ENCODE results near the gene PDF. TPM values are rescaled to one million over a fixed set of nuclear protein-coding genes. Genes with fewer than 3 reads are reported as not detected.

PDF gene
- total RNA-seq, 1 experiment from 2014 or later = 23.1 TPM

GRCh38 chr16:69350536-69351133 lies 20.2 kb upstream of the PDF start:
- CTCF ChIA-PET = interaction anchor here (0.9 kb wide), 1 partner anchor 575 kb away, joined by 3 read pairs; no protein-coding TSS in a partner anchor
- POLR2A ChIA-PET = no interaction called here
- H3K27me3 ChIP-seq (ENCODE audit: control insufficient read depth, insufficient read depth, low read length) = no peaks in the 10 kb centered on the region
- intact Hi-C loops (cut with micrococcal nuclease; ENCODE audit: unreplicated experiment) (no loop called here), in situ Hi-C loops (cut with HindIII; ENCODE audit: low pct_unique_long_range_greater_than_20kb, low sequenced_read_pairs) (no loop called here)
- no peak for TF ChIP-seq TCF7L2 (IDR thresholded peaks at IDR 0.05; ENCODE audit: low read depth, low read length)
- no peak for TF ChIP-seq POLR2AphosphoS5 (IDR thresholded peaks at IDR 0.05; ENCODE audit: low read depth, low read length)
- no peak for TF ChIP-seq SIN3A (IDR thresholded peaks at IDR 0.05; ENCODE audit: borderline replicate concordance, insufficient read depth, low read depth, low read length)
- TF ChIP-seq, protein P1, sequence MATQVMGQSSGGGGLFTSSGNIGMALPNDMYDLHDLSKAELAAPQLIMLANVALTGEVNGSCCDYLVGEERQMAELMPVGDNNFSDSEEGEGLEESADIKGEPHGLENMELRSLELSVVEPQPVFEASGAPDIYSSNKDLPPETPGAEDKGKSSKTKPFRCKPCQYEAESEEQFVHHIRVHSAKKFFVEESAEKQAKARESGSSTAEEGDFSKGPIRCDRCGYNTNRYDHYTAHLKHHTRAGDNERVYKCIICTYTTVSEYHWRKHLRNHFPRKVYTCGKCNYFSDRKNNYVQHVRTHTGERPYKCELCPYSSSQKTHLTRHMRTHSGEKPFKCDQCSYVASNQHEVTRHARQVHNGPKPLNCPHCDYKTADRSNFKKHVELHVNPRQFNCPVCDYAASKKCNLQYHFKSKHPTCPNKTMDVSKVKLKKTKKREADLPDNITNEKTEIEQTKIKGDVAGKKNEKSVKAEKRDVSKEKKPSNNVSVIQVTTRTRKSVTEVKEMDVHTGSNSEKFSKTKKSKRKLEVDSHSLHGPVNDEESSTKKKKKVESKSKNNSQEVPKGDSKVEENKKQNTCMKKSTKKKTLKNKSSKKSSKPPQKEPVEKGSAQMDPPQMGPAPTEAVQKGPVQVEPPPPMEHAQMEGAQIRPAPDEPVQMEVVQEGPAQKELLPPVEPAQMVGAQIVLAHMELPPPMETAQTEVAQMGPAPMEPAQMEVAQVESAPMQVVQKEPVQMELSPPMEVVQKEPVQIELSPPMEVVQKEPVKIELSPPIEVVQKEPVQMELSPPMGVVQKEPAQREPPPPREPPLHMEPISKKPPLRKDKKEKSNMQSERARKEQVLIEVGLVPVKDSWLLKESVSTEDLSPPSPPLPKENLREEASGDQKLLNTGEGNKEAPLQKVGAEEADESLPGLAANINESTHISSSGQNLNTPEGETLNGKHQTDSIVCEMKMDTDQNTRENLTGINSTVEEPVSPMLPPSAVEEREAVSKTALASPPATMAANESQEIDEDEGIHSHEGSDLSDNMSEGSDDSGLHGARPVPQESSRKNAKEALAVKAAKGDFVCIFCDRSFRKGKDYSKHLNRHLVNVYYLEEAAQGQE (IDR thresholded peaks at IDR 0.05; ENCODE audit: insufficient read depth in 1 of 2, low read depth in 2 of 2, low read length in 1 of 2) = no peak
- TF ChIP-seq, protein P2, sequence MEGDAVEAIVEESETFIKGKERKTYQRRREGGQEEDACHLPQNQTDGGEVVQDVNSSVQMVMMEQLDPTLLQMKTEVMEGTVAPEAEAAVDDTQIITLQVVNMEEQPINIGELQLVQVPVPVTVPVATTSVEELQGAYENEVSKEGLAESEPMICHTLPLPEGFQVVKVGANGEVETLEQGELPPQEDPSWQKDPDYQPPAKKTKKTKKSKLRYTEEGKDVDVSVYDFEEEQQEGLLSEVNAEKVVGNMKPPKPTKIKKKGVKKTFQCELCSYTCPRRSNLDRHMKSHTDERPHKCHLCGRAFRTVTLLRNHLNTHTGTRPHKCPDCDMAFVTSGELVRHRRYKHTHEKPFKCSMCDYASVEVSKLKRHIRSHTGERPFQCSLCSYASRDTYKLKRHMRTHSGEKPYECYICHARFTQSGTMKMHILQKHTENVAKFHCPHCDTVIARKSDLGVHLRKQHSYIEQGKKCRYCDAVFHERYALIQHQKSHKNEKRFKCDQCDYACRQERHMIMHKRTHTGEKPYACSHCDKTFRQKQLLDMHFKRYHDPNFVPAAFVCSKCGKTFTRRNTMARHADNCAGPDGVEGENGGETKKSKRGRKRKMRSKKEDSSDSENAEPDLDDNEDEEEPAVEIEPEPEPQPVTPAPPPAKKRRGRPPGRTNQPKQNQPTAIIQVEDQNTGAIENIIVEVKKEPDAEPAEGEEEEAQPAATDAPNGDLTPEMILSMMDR (IDR thresholded peaks at IDR 0.05) = no peak
- BruUV-seq (replicated peaks) = no TSS peak
- no peak overlapping the region for H3K4me3 ChIP-seq (ENCODE audit: low read depth in 2 of 2, low read length in 2 of 2)
- ATAC-seq (no peak), DNase-seq (ENCODE audit: low read depth, low spot score) (no peak)
- H3K4me1 ChIP-seq (ENCODE audit: control insufficient read depth, insufficient read depth, low read length) = no peaks in the 10 kb centered on the region
- no peak overlapping the region for H3K27ac ChIP-seq (ENCODE audit: low read length)
- H3K9me3 ChIP-seq (ENCODE audit: control insufficient read depth, insufficient read depth, low read depth, low read length) = no peaks in the 10 kb centered on the region
- H3K36me3 ChIP-seq (ENCODE audit: control insufficient read depth, insufficient read depth, low read length) = peaks cover 2% of the 10 kb centered on the region; the same call in 1 of the 2 replicates

- Histone ChIP-seq H3K9me3 (ENCODE audit: control insufficient read depth, insufficient read depth, low read depth, low read length) (no peaks in the 10 kb centered on the region), H3K27me3 (ENCODE audit: control insufficient read depth, insufficient read depth, low read length) (no peaks in the 10 kb centered on the region), H3K27ac (ENCODE audit: low read length) (no peak overlapping the region), H3K36me3 (ENCODE audit: control insufficient read depth, insufficient read depth, low read length) (no peaks in the 10 kb centered on the region), H3K4me3 (ENCODE audit: low read depth in 2 of 2, low read length in 2 of 2) (no peak overlapping the region), H3K4me1 (ENCODE audit: control insufficient read depth, insufficient read depth, low read length) (no peaks in the 10 kb centered on the region)
- intact Hi-C loops (cut with micrococcal nuclease; ENCODE audit: unreplicated experiment) = no loop called here
- CTCF ChIA-PET = no interaction called here
- no peak for TF ChIP-seq POLR2AphosphoS5 (IDR thresholded peaks at IDR 0.05; ENCODE audit: low read depth, low read length)
- TF ChIP-seq SIN3A (IDR thresholded peaks at IDR 0.05; ENCODE audit: borderline replicate concordance, insufficient read depth, low read depth, low read length) = no peak
- ATAC-seq (no peak), DNase-seq (ENCODE audit: low read depth, low spot score) (no peak)
- in situ Hi-C loops (cut with HindIII; ENCODE audit: low pct_unique_long_range_greater_than_20kb, low sequenced_read_pairs) = no loop called here
- POLR2A ChIA-PET = no interaction called here
- BruUV-seq (replicated peaks) = no TSS peak
Observed at GRCh38 chr16:69349536-69349935, 19.1 kb upstream of the PDF start.

DNA sequence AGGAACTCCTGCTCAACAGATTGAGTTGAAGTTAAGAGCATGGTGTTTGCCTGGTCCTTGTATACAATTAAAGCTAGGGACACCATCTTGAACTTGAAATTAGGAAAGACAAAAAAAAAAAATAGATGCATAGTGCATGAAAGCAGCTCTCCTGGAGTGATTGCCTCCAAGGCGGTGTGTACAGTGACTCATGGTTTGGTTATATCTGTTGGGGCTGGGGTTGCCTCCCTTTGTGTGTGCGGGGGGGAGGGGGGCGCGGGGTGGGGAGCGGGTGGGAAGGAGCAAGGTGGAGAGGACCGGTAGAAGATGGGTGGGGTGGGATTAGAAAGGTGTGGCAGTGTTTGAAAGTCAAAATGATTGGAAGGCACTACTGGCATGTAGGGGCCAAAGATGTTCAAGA lies 17.8 kb upstream of the PDF start:
- no TSS peak for BruUV-seq (replicated peaks)
- Histone ChIP-seq H3K27ac (ENCODE audit: low read length) (no peak overlapping the region), H3K4me1 (ENCODE audit: control insufficient read depth, insufficient read depth, low read length) (no peaks in the 10 kb centered on the region), H3K27me3 (ENCODE audit: control insufficient read depth, insufficient read depth, low read length) (no peaks in the 10 kb centered on the region), H3K36me3 (ENCODE audit: control insufficient read depth, insufficient read depth, low read length) (no peaks in the 10 kb centered on the region), H3K4me3 (ENCODE audit: low read depth in 2 of 2, low read length in 2 of 2) (no peak overlapping the region), H3K9me3 (ENCODE audit: control insufficient read depth, insufficient read depth, low read depth, low read length) (no peaks in the 10 kb centered on the region)
- no peak for DNase-seq (ENCODE audit: low read depth, low spot score)
- intact Hi-C loops (cut with micrococcal nuclease; ENCODE audit: unreplicated experiment) = no loop called here
- in situ Hi-C loops (cut with HindIII; ENCODE audit: low pct_unique_long_range_greater_than_20kb, low sequenced_read_pairs) = no loop called here
- TF ChIP-seq, protein P1 (IDR thresholded peaks at IDR 0.05; ENCODE audit: insufficient read depth in 1 of 2, low read depth in 2 of 2, low read length in 1 of 2) = no peak
- no peak for TF ChIP-seq POLR2AphosphoS5 (IDR thresholded peaks at IDR 0.05; ENCODE audit: low read depth, low read length)
- no peak for ATAC-seq
- ChIA-PET POLR2A (no interaction called here), CTCF (interaction anchor here (0.7 kb wide), 1 partner anchor 60 kb away, joined by 3 read pairs; no protein-coding TSS in a partner anchor)

Data from Panc1 (cell line).